HepG2 (cell line): ENCODE data around the gene SLC25A25. TPM values are rescaled to one million over a fixed set of nuclear protein-coding genes. Genes with fewer than 3 reads are reported as not detected.

Experiments used
- ATAC-seq: fragments of 200-7000 bp; cut with Tn5 transposase; 3 replicates; pipeline ENCODE4 v1.9.1; 2020; ENCODE audit warnings: mild to moderate bottlenecking, moderate library complexity
- BruUV-seq: library from RNA; stranded (reverse); fragments of 400-500 nt; replicated peaks from 2 replicates; lab custom pipeline; 2021; lab: Mats Ljungman, UMichigan
- CTCF ChIA-PET: fragments of 300-600 bp; formaldehyde crosslinking; extraction: SDS; loops from one replicate; lab custom pipeline; 2021; ENCODE audit warnings: low total read pairs, inconsistent platforms, low intra/inter-chr PET ratio; lab: Yijun Ruan, JAX
- POLR2A ChIA-PET: fragments of 350-600 bp; sonication (Branson Sonifier 250); formaldehyde crosslinking; loops from one replicate; lab custom pipeline; 2020; ENCODE audit warnings: antibody characterized with exemption, inconsistent platforms; lab: Yijun Ruan, JAX
- DNase-seq: peaks from one replicate; pipeline ENCODE4 v3.0.0-alpha.2; 2015; ENCODE audit warnings: low spot score
- FAIRE-seq: peaks from 3 replicates; lab custom pipeline; 2011; peaks lifted over from hg19 to GRCh38; lab: Jason Lieb, UNC
- H2AFZ ChIP-seq: one replicate; pipeline ENCODE4 v1.6.1; 2011; ENCODE audit warnings: low read length, inconsistent platforms
- H3K27ac ChIP-seq: fragments of 300-600 bp; 3 replicates; pipeline ENCODE4 v1.8.0; 2011; ENCODE audit warnings: mixed run types, mild to moderate bottlenecking, mixed read lengths, low read length, inconsistent platforms; ENCODE audit not compliant: insufficient read depth; ENCODE audit errors: extremely low read length
- H3K27me3 ChIP-seq, 2 experiments: fragments of 200-600 bp in 1 of 2; 2 replicates in 1 of 2; 3 replicates in 1 of 2; pipeline versions ENCODE4 v1.6.0 to v1.8.0; 2011; ENCODE audit warnings: low read length in 2 of 2, mild to moderate bottlenecking in 2 of 2, moderate library complexity in 2 of 2, inconsistent platforms in 1 of 2; ENCODE audit not compliant: insufficient read depth in 2 of 2, control insufficient read depth in 1 of 2
- H3K36me3 ChIP-seq, 2 experiments: fragments of 200-600 bp in 1 of 2; replicated peaks in 1 of 2; 2 replicates in 1 of 2; 3 replicates in 1 of 2; pipeline versions ENCODE4 v1.5.1 to v1.8.0; 2011; ENCODE audit warnings: low read length in 2 of 2, inconsistent platforms in 1 of 2; ENCODE audit not compliant: insufficient read depth in 2 of 2, control insufficient read depth in 1 of 2
- H3K4me1 ChIP-seq: 2 replicates; pipeline ENCODE4 v1.5.1; 2012; ENCODE audit warnings: low read length, inconsistent platforms; ENCODE audit not compliant: insufficient read depth
- H3K4me2 ChIP-seq: 2 replicates; pipeline ENCODE4 v1.6.0; 2011; ENCODE audit warnings: low read depth, low read length, inconsistent platforms
- H3K4me3 ChIP-seq, 3 experiments: fragments of 200-600 bp in 1 of 3; sonication (generic), shearing (Covaris generic) in 1 of 3; replicated peaks in 1 of 3; 2 replicates each; pipeline ENCODE4 v1.5.1; 2011 to 2016; ENCODE audit warnings: low read length in 3 of 3, inconsistent platforms in 2 of 3, low read depth in 2 of 3, mild to moderate bottlenecking in 2 of 3, control low read depth in 1 of 3, mixed read lengths in 1 of 3; ENCODE audit not compliant: insufficient read depth in 1 of 3
- H3K79me2 ChIP-seq: one replicate; pipeline ENCODE4 v1.6.1; 2011; ENCODE audit warnings: low read length, inconsistent platforms; ENCODE audit not compliant: insufficient read depth
- H3K9ac ChIP-seq: 2 replicates; pipeline ENCODE4 v1.6.0; 2011; ENCODE audit warnings: mild to moderate bottlenecking, low read depth, low read length, inconsistent platforms; ENCODE audit not compliant: insufficient read depth
- H3K9me3 ChIP-seq: 2 replicates; pipeline ENCODE4 v1.5.1; 2012; ENCODE audit warnings: mild to moderate bottlenecking, low read length
- H4K20me1 ChIP-seq: 2 replicates; pipeline ENCODE4 v1.6.0; 2011; ENCODE audit warnings: inconsistent platforms, mild to moderate bottlenecking, low read length, moderate library complexity; ENCODE audit not compliant: insufficient read depth
- CREB1 ChIP-seq, 2 experiments: fragments of 450-650 bp in 1 of 2; IDR thresholded peaks; 2 replicates each; pipeline ENCODE4 v1.6.1; 2016 to 2017; ENCODE audit warnings: control low read depth in 1 of 2, mild to moderate bottlenecking in 1 of 2, missing compliant biosample characterization in 1 of 2, missing genetic modification characterization in 1 of 2
- HOXA3 ChIP-seq: sonication (generic); formaldehyde crosslinking; IDR thresholded peaks from 2 replicates; pipeline ENCODE4 v1.5.0; 2020; ENCODE audit warnings: missing genetic modification reagents
- MBNL3 ChIP-seq: fragments of 250-450 bp; sonication (Bioruptor Pico); conservative IDR thresholded peaks from 2 replicates; pipeline ENCODE4 v1.8.0; 2022; ENCODE audit warnings: mild to moderate bottlenecking, inconsistent platforms
- NFE2L2 ChIP-seq: fragments of 150-350 bp; IDR thresholded peaks from 2 replicates; pipeline ENCODE4 v1.6.1; 2014; ENCODE audit warnings: low read length
- RCOR2 ChIP-seq: IDR thresholded peaks from 2 replicates; pipeline ENCODE4 v1.6.1; 2016; ENCODE audit warnings: missing biosample characterization, missing genetic modification reagents
- RORA ChIP-seq: sonication (generic); formaldehyde crosslinking; IDR thresholded peaks from 2 replicates; pipeline ENCODE4 v1.5.0; 2020; ENCODE audit warnings: mild to moderate bottlenecking, missing genetic modification reagents, moderate library complexity
- SIX1 ChIP-seq: sonication (generic); formaldehyde crosslinking; IDR thresholded peaks from 2 replicates; pipeline ENCODE4 v1.4.0; 2020; ENCODE audit warnings: missing genetic modification reagents, borderline replicate concordance
- ZBTB38 ChIP-seq: sonication (generic); formaldehyde crosslinking; IDR thresholded peaks from 2 replicates; pipeline ENCODE4 v1.5.1; 2020; ENCODE audit warnings: mild to moderate bottlenecking, missing genetic modification reagents
- ZC3H13 ChIP-seq: sonication (generic); formaldehyde crosslinking; IDR thresholded peaks from 2 replicates; pipeline ENCODE4 v1.8.1; 2023; ENCODE audit warnings: mild to moderate bottlenecking, missing genetic modification reagents, moderate library complexity
- ZIK1 ChIP-seq: sonication (generic); formaldehyde crosslinking; IDR thresholded peaks from 2 replicates; pipeline ENCODE4 v1.5.0; 2020; ENCODE audit warnings: mild to moderate bottlenecking, low read depth, missing genetic modification reagents, borderline replicate concordance
- WGBS: methylation state at CpG from one replicate; pipeline ENCODE4 v1.1.6; 2017; ENCODE audit warnings: low lambda C conversion rate; 5-methylcytosine and 5-hydroxymethylcytosine counted together
- in situ Hi-C: cut with HindIII; loops from 2 replicates; pipeline ENCODE4 v1.10.0; 2017; ENCODE audit warnings: low pct_unique_long_range_greater_than_20kb; ENCODE audit not compliant: extremely low pct_ligation_motif_present
- intact Hi-C: fragments of 100-400 bp; cut with micrococcal nuclease; formaldehyde crosslinking; loops from one replicate; pipeline ENCODE4 v1.10.0; 2022; ENCODE audit not compliant: unreplicated experiment
- polyA plus RNA-seq, 8 experiments: library from polyadenylated mRNA; depleted of rRNA in 3 of 8; stranded (reverse) in 7 of 8; unstranded in 1 of 8; fragments of >200 nt; fragmentation: Illumina TruSeq in 4 of 8; extraction: Trizol in 4 of 8; gene quantifications; 2 replicates each; pipeline versions ENCODE4 v1.2.1 to v1.2.3, GENCODE V29; 2011 to 2016; ENCODE audit warnings: low read depth in 4 of 8, missing spikeins in 1 of 8, mixed read lengths in 1 of 8; ENCODE audit not compliant: insufficient read depth in 1 of 8
- total RNA-seq, 5 experiments: library from RNA; depleted of rRNA; stranded (reverse); fragments of >200 nt; fragmentation: Illumina TruSeq; extraction: Trizol; gene quantifications; 2 replicates each; pipeline ENCODE4 v1.2.3, GENCODE V29; 2016; ENCODE audit warnings: low read depth in 1 of 5
- TF ChIP-seq, protein P1 (sequence below): sonication (generic); formaldehyde crosslinking; IDR thresholded peaks from 2 replicates; pipeline ENCODE4 v1.4.0; 2020; ENCODE audit warnings: mild to moderate bottlenecking, missing genetic modification reagents
- TF ChIP-seq, protein P2 (sequence below): sonication (generic); formaldehyde crosslinking; IDR thresholded peaks from 2 replicates; pipeline ENCODE4 v1.4.0; 2020; ENCODE audit warnings: missing genetic modification reagents

The SLC25A25 gene
- total and polyA plus RNA-seq, 2 of the 13 experiments (the other 11 are each of a cell fraction or from before 2014, with no cell fraction given): 10.5 to 24.8 TPM

DNA sequence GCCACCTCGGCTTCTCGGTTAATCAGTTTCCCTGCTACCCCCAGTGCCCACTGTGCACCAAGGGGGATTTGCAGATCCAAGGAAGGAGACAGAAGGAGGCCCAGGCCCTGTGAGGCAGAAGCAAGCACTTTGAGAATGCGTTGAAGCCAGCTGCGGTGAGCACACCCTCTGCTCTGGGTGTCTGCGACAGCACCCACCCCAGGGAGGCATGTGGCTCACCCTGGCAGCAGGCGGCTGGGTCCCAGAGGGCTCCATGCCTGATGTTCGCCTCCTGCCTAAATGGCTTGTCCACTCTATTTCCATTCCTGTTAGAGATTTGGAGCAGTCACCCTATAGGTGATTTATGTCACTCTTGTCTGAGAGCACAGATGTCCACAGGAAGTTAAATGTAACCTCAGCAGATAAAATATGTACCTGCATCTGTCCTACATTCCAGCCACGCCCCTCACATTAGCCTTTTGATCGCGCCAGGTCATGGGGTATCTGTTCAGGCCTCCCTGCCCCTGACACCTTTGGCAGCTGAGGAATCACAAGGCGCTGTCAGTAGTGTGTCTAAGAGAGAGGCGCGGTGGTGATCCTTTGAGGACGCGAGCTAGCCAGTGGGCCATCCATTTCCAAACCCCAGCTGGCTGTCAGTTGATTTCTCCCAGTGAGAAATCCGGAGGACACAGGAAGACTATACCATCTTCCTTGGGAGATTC is 31.3 kb downstream of the SLC25A25 start (continued):
- no peak for TF ChIP-seq HOXA3 (CRISPR knock-in tag)
- TF ChIP-seq, all 625 proteins: peak for 11

DNA sequence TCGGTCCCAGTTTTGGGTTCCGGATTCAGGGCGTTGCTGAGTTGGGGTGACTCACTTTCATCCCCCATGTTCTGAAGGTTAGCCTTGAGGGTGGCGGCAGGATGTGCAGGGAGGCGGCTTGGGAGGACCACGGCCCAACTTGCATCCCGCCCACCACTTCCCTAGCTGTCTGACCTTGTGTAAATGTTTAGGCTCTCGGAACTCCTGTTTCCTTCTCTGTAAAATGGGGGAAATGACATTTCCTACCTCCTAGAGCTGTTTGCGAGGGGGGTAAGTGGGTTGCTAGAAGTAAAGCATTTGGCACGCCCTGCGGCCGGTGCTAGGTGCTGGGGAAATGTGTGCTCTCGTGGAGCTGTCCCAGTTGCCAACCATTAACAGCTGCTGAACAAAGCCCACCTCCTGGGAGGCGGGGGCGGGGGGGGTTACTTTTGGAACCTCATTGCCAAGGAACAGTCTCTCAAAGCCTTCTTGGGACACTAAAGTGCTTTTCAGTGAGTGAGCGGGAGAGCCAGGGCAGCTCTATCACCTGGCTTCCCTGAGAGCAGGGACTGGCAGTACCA is 32.0 kb downstream of the SLC25A25 start:
- ChIA-PET CTCF (interaction anchor here (1.6 kb wide), 1 partner anchor 18 kb away, joined by 4 read pairs; no protein-coding TSS in a partner anchor), POLR2A (interaction anchor here (1.6 kb wide), 1 partner anchor 28 kb away, joined by 6 read pairs; the partner anchor contains the start of gene PTGES2)
- no peak overlapping the region for H2AFZ ChIP-seq
- H3K9ac ChIP-seq: peak overlapping the region; percentile 87
- H3K27ac ChIP-seq: no peak overlapping the region
- H3K4me3 ChIP-seq: peak overlapping the region; percentile 72 to 89 (median 76)
- 70% methylated on average over 12 of the region's 16 CpGs for WGBS
- DNase-seq: no peak
- peaks cover 86% of the 10 kb centered on the region for H3K4me1 ChIP-seq
- H3K36me3 ChIP-seq: peaks cover 5 to 22% of the 10 kb centered on the region in 2 experiments; a peak in 4 of 5 replicates
- H3K79me2 ChIP-seq: peaks cover 31% of the 10 kb centered on the region
- no peaks in the 10 kb centered on the region; a peak in 1 of 5 replicates for H3K27me3 ChIP-seq
- H4K20me1 ChIP-seq: peaks cover 17% of the 10 kb centered on the region; the same call in 1 of the 2 replicates
- no peaks in the 10 kb centered on the region for H3K9me3 ChIP-seq
- no peak for ATAC-seq
- peak overlapping the region; percentile 98 for H3K4me2 ChIP-seq
- no TSS peak for BruUV-seq
- in situ Hi-C loops: no loop called here
- no peak for FAIRE-seq
- intact Hi-C loops: loop anchor here (5.0 kb wide), 1 partner anchor 33 kb away; the partner anchor contains the start of genes NAIF1 and SLC25A25
- TF ChIP-seq ZBTB38 (CRISPR knock-in tag) (no peak), SIX1 (CRISPR knock-in tag) (no peak), MBNL3 (CRISPR knock-in tag) (no peak), RORA (CRISPR knock-in tag) (no peak), NFE2L2 (no peak), ZIK1 (CRISPR knock-in tag) (no peak), ZC3H13 (no peak), CREB1 (IDR thresholded peaks at IDR 0.05) (no peak), CREB1 (CRISPR knock-in tag; IDR thresholded peaks at IDR 0.05) (no peak), RCOR2 (CRISPR knock-in tag) (no peak)
- TF ChIP-seq, protein P1, sequence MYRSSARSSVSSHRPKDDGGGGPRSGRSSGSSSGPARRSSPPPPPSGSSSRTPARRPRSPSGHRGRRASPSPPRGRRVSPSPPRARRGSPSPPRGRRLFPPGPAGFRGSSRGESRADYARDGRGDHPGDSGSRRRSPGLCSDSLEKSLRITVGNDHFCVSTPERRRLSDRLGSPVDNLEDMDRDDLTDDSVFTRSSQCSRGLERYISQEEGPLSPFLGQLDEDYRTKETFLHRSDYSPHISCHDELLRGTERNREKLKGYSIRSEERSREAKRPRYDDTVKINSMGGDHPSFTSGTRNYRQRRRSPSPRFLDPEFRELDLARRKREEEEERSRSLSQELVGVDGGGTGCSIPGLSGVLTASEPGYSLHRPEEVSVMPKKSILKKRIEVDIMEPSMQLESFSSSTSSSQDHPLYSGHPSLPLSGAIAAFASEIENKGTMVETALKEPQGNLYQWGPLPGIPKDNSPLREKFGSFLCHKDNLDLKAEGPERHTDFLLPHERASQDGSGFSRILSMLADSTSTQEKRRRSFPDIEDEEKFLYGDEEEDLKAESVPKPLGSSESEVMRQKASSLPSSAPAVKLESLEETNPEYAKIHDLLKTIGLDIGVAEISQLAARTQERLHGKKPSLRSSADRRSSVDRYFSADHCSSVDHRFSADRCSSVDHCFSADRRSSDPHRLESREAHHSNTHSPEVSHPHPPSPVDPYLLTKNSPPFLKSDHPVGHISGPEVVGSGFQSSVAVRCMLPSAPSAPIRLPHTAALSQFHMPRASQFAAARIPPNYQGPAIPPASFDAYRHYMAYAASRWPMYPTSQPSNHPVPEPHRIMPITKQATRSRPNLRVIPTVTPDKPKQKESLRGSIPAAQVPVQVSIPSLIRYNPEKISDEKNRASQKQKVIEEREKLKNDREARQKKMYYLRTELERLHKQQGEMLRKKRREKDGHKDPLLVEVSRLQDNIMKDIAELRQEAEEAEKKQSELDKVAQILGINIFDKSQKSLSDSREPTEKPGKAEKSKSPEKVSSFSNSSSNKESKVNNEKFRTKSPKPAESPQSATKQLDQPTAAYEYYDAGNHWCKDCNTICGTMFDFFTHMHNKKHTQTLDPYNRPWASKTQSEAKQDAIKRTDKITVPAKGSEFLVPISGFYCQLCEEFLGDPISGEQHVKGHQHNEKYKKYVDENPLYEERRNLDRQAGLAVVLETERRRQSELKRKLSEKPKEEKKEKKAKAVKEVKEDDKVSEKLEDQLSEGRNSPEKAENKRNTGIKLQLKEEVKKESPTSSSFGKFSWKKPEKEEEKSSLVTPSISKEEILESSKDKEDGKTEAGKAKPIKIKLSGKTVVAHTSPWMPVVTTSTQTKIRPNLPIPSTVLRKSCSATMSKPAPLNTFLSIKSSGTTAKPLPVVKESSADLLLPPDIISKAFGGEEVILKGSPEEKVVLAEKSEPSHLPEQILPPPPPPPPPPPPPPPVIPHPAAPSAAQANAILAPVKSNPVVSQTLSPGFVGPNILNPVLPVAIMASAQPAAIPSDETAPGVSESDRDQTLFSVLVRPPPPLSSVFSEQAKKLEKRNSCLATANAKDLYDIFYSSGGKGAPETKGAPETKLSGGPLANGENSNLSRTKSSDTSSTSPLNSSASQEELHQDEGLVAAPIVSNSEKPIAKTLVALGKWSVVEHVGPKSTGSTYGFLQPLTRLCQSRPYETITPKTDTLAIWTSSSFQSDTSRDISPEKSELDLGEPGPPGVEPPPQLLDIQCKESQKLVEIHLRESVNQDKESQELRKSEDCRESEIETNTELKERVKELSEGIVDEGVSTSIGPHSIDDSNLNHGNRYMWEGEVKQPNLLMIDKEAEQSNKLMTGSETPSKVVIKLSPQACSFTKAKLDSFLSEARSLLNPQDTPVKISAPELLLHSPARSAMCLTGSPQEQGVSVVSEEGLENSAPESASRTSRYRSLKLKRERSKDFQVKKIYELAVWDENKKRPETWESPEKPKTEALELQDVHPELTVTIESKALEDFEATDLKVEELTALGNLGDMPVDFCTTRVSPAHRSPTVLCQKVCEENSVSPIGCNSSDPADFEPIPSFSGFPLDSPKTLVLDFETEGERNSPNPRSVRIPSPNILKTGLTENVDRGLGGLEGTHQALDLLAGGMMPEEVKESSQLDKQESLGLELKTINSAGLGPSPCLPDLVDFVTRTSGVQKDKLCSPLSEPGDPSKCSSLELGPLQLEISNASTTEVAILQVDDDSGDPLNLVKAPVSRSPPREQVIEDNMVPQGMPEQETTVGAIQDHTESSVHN (CRISPR knock-in tag): no peak
- TF ChIP-seq, protein P2, sequence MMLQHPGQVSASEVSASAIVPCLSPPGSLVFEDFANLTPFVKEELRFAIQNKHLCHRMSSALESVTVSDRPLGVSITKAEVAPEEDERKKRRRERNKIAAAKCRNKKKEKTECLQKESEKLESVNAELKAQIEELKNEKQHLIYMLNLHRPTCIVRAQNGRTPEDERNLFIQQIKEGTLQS (CRISPR knock-in tag): no peak
